Neural progenitor cell (in vitro differentiated cells): ENCODE results near the gene MEGF9. TPM values are rescaled to one million over a fixed set of nuclear protein-coding genes. Genes with fewer than 3 reads are reported as not detected.
"Not testable (repeated sequence)": the region's sequence is repeated elsewhere in the genome, so short reads cannot be mapped to it uniquely, and the experiment has no call there.

Experiments used
- DNase-seq: peaks from one replicate; pipeline ENCODE4 v3.0.0-alpha.2; 2016; ENCODE audit warnings: low spot score
- H2AFZ ChIP-seq: fragments of 200-600 bp; sonication (generic); replicated peaks from 2 replicates; pipeline ENCODE4 v1.6.1; 2016; ENCODE audit warnings: antibody characterized with exemption
- H3F3A ChIP-seq: fragments of 200-600 bp; sonication (generic); 2 replicates; pipeline ENCODE4 v1.6.1; 2016; ENCODE audit warnings: antibody characterized with exemption, low read depth
- H3K27ac ChIP-seq: fragments of 200-600 bp; sonication (generic); 2 replicates; pipeline ENCODE4 v1.5.1; 2016; ENCODE audit warnings: mild to moderate bottlenecking
- H3K27me3 ChIP-seq: fragments of 200-600 bp; sonication (generic); 2 replicates; pipeline ENCODE4 v1.6.1; 2016; ENCODE audit warnings: mild to moderate bottlenecking, moderate library complexity
- H3K36me3 ChIP-seq: fragments of 200-600 bp; sonication (generic); 2 replicates; pipeline ENCODE4 v1.5.1; 2016
- H3K4me1 ChIP-seq: fragments of 200-600 bp; sonication (generic); 2 replicates; pipeline ENCODE4 v1.6.1; 2016; ENCODE audit warnings: mixed run types
- H3K4me2 ChIP-seq: fragments of 200-600 bp; sonication (generic); 2 replicates; pipeline ENCODE4 v1.6.1; 2016
- H3K4me3 ChIP-seq: fragments of 200-600 bp; sonication (generic); 2 replicates; pipeline ENCODE4 v1.5.1; 2016
- H3K79me2 ChIP-seq: fragments of 200-600 bp; sonication (generic); 2 replicates; pipeline ENCODE4 v1.6.1; 2016; ENCODE audit warnings: low read depth
- H3K9ac ChIP-seq: fragments of 200-600 bp; sonication (generic); 2 replicates; pipeline ENCODE4 v1.6.1; 2016
- H3K9me3 ChIP-seq: fragments of 200-600 bp; sonication (generic); 2 replicates; pipeline ENCODE4 v1.5.1; 2016; ENCODE audit warnings: low read depth
- H4K20me1 ChIP-seq: fragments of 200-600 bp; sonication (generic); 2 replicates; pipeline ENCODE4 v1.6.1; 2016; ENCODE audit warnings: low read depth
- H3K27ac Mint-ChIP-seq: 3 replicates; pipeline ENCODE4 v1.8.0; 2021; ENCODE audit warnings: mixed read lengths
- H3K27me3 Mint-ChIP-seq: 2 replicates; pipeline ENCODE4 v1.8.0; 2022; ENCODE audit warnings: low read depth, mild to moderate bottlenecking, inconsistent platforms, moderate library complexity, mixed read lengths; ENCODE audit not compliant: insufficient read depth
- H3K36me3 Mint-ChIP-seq: 3 replicates; pipeline ENCODE4 v1.8.0; 2021; ENCODE audit warnings: mixed read lengths
- H3K4me1 Mint-ChIP-seq: 3 replicates; pipeline ENCODE4 v1.8.0; 2021; ENCODE audit warnings: mixed read lengths
- H3K4me3 Mint-ChIP-seq: 3 replicates; pipeline ENCODE4 v1.8.0; 2021; ENCODE audit warnings: mild to moderate bottlenecking, moderate library complexity, mixed read lengths
- H3K9me3 Mint-ChIP-seq: 3 replicates; pipeline ENCODE4 v1.8.0; 2020; ENCODE audit warnings: mixed read lengths
- CTCF ChIP-seq: fragments of 200-600 bp; sonication (generic); IDR thresholded peaks from 2 replicates; pipeline ENCODE4 v1.5.1; 2017; ENCODE audit warnings: antibody characterized with exemption, mild to moderate bottlenecking
- EZH2 ChIP-seq: fragments of 200-600 bp; sonication (generic); IDR thresholded peaks from 2 replicates; pipeline ENCODE4 v1.6.1; 2017; ENCODE audit warnings: antibody characterized with exemption, mild to moderate bottlenecking, moderate library complexity
- EZH2phosphoT487 ChIP-seq: fragments of 200-600 bp; sonication (generic); IDR thresholded peaks from 2 replicates; pipeline ENCODE4 v1.6.1; 2017; ENCODE audit warnings: antibody characterized with exemption
- total RNA-seq: library from RNA; depleted of rRNA; stranded (reverse); fragments of >200 nt; gene quantifications from 2 replicates; pipeline ENCODE4 v1.2.3, GENCODE V29; 2015; ENCODE audit warnings: low replicate concordance

The MEGF9 gene
- total RNA-seq, 1 donor from 2014 or later = 6.2 TPM

GRCh38 chr9:120645760-120646159 is 68.5 kb downstream of the MEGF9 start:
- no peak for TF ChIP-seq CTCF
- no peak for TF ChIP-seq EZH2phosphoT487
- no peak for TF ChIP-seq EZH2

GRCh38 chr9:120643061-120643460 is 71.2 kb downstream of the MEGF9 start:
- peaks cover 3% of the 10 kb centered on the region for H3K27me3 Mint-ChIP-seq

More at GRCh38 chr9:120645760-120646159, 68.5 kb downstream of the MEGF9 start:
- Histone ChIP-seq H3K27me3 (no peaks in the 10 kb centered on the region), H3K9me3 (no peaks in the 10 kb centered on the region), H3K27ac (no peak overlapping the region), H4K20me1 (peaks cover 14% of the 10 kb centered on the region), H3K4me3 (no peak overlapping the region), H3K36me3 (no peaks in the 10 kb centered on the region), H3K9ac (no peak overlapping the region), H3K4me2 (peak overlapping the region; percentile 6), H3F3A (no peaks in the 10 kb centered on the region), H3K79me2 (no peaks in the 10 kb centered on the region), H3K4me1 (peaks cover 13% of the 10 kb centered on the region), H2AFZ (no peak overlapping the region)
- Mint-ChIP-seq H3K36me3 (peaks cover 13% of the 10 kb centered on the region), H3K9me3 (peaks cover 2% of the 10 kb centered on the region), H3K27me3 (no peaks in the 10 kb centered on the region), H3K4me1 (peaks cover 19% of the 10 kb centered on the region), H3K27ac (no peak overlapping the region), H3K4me3 (no peak overlapping the region)
- no peak for DNase-seq

GRCh38 chr9:120642129-120642770 is 72.0 kb downstream of the MEGF9 start:
- no peaks in the 10 kb centered on the region for H3K27me3 ChIP-seq
- peaks cover 2% of the 10 kb centered on the region for H3K9me3 Mint-ChIP-seq
- H3K4me1 ChIP-seq = peaks cover 13% of the 10 kb centered on the region
- H3K9me3 ChIP-seq = no peaks in the 10 kb centered on the region
- H3K9ac ChIP-seq = no peak overlapping the region
- H4K20me1 ChIP-seq = peaks cover 14% of the 10 kb centered on the region
- H3F3A ChIP-seq = no peaks in the 10 kb centered on the region
- peaks cover 3% of the 10 kb centered on the region for H3K27me3 Mint-ChIP-seq
- H3K4me3 Mint-ChIP-seq = no peak overlapping the region
- no peak for TF ChIP-seq EZH2
- no peak for TF ChIP-seq CTCF
- no peak for TF ChIP-seq EZH2phosphoT487
- no peak overlapping the region for H3K4me2 ChIP-seq
- H3K27ac ChIP-seq = no peak overlapping the region
- DNase-seq = no peak
- H3K4me3 ChIP-seq = no peak overlapping the region
- no peak overlapping the region for H2AFZ ChIP-seq
- H3K36me3 ChIP-seq = no peaks in the 10 kb centered on the region
- no peaks in the 10 kb centered on the region for H3K79me2 ChIP-seq
- H3K36me3 Mint-ChIP-seq = peaks cover 13% of the 10 kb centered on the region
- peak overlapping the region; percentile 81 for H3K27ac Mint-ChIP-seq
- H3K4me1 Mint-ChIP-seq = peaks cover 19% of the 10 kb centered on the region

More at GRCh38 chr9:120643061-120643460, 71.2 kb downstream of the MEGF9 start:
- Histone ChIP-seq H2AFZ (no peak overlapping the region), H3K9ac (no peak overlapping the region), H3K9me3 (no peaks in the 10 kb centered on the region), H4K20me1 (peaks cover 14% of the 10 kb centered on the region), H3K27ac (no peak overlapping the region), H3K4me2 (no peak overlapping the region), H3K4me1 (peaks cover 13% of the 10 kb centered on the region), H3K4me3 (no peak overlapping the region), H3F3A (no peaks in the 10 kb centered on the region), H3K79me2 (no peaks in the 10 kb centered on the region), H3K36me3 (no peaks in the 10 kb centered on the region), H3K27me3 (no peaks in the 10 kb centered on the region)
- Mint-ChIP-seq H3K27ac (no peak overlapping the region), H3K4me3 (no peak overlapping the region), H3K9me3 (peaks cover 2% of the 10 kb centered on the region), H3K36me3 (peaks cover 13% of the 10 kb centered on the region), H3K4me1 (peaks cover 19% of the 10 kb centered on the region)
- DNase-seq = no peak
- TF ChIP-seq CTCF (no peak), EZH2phosphoT487 (no peak), EZH2 (no peak)

- not testable (repeated sequence) for H3K27ac ChIP-seq, H3K79me2 ChIP-seq, H4K20me1 ChIP-seq, H3K4me3 ChIP-seq, H3K4me3 Mint-ChIP-seq, H3K27me3 Mint-ChIP-seq, H2AFZ ChIP-seq, H3K9ac ChIP-seq, H3F3A ChIP-seq, H3K27me3 ChIP-seq, H3K36me3 ChIP-seq, H3K9me3 ChIP-seq, H3K4me1 ChIP-seq, DNase-seq, H3K27ac Mint-ChIP-seq, H3K9me3 Mint-ChIP-seq, H3K4me2 ChIP-seq
- peaks cover 12% of the 10 kb centered on the region for H3K4me1 Mint-ChIP-seq
- peaks cover 19% of the 10 kb centered on the region for H3K36me3 Mint-ChIP-seq
These were observed 73.4 kb downstream of the MEGF9 start for GRCh38 chr9:120640874-120641273.
